NB4 (cell line): ENCODE data around the gene FABP7.
"Not testable (repeated sequence)": the region's sequence is repeated elsewhere in the genome, so short reads cannot be mapped to it uniquely, and the experiment has no call there.

Experiments
- DNase-seq: peaks from one replicate; pipeline ENCODE4 v3.0.0; 2010; ENCODE audit warnings: low read depth
- H3K4me3 ChIP-seq: one replicate; pipeline ENCODE4 v1.5.1; 2011; ENCODE audit warnings: mild to moderate bottlenecking, low read depth, low read length, moderate library complexity
- MYC ChIP-seq: IDR thresholded peaks from 2 replicates; pipeline ENCODE4 v1.6.1; 2011; ENCODE audit warnings: low read depth, low read length
- POLR2A ChIP-seq: IDR thresholded peaks from 2 replicates; pipeline ENCODE4 v1.6.1; 2011; ENCODE audit warnings: mild to moderate bottlenecking; ENCODE audit not compliant: insufficient read length; ENCODE audit errors: extremely low read depth
- TF ChIP-seq, protein P1 (sequence below): IDR thresholded peaks from 2 replicates; pipeline ENCODE4 v1.6.1; 2011; ENCODE audit warnings: low read depth, low read length
- TF ChIP-seq, protein P2 (sequence below): IDR thresholded peaks from one replicate; pipeline ENCODE4 v1.5.1; 2012; ENCODE audit warnings: low read depth, low read length

Gene FABP7

DNA sequence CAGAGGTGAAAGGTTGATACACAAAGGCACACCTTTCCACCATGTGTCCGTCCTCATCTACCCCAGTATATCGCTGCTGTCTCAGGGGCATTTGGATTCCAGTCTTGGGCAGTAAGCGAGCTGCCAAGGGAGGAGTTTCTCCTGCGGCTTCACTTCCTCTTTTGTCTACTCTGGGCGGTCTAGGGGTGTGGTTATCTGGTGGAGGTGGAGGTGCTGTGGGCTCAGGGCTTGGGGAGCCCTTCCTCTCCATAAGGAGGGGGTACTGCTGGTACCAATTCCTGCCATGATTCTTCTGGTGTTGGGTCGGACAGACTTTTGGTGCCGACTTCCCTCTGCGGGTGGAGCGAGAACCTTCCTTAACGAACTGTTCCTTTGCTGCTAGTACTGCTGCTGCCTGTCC lies 31.9 kb upstream of the FABP7 start:
- H3K4me3 ChIP-seq, result no peak overlapping the region
- DNase-seq, result peak; percentile 44
- TF ChIP-seq MYC (no peak), POLR2A (no peak)
- TF ChIP-seq, protein P1, sequence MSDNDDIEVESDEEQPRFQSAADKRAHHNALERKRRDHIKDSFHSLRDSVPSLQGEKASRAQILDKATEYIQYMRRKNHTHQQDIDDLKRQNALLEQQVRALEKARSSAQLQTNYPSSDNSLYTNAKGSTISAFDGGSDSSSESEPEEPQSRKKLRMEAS, result no peak
- TF ChIP-seq, protein P2, sequence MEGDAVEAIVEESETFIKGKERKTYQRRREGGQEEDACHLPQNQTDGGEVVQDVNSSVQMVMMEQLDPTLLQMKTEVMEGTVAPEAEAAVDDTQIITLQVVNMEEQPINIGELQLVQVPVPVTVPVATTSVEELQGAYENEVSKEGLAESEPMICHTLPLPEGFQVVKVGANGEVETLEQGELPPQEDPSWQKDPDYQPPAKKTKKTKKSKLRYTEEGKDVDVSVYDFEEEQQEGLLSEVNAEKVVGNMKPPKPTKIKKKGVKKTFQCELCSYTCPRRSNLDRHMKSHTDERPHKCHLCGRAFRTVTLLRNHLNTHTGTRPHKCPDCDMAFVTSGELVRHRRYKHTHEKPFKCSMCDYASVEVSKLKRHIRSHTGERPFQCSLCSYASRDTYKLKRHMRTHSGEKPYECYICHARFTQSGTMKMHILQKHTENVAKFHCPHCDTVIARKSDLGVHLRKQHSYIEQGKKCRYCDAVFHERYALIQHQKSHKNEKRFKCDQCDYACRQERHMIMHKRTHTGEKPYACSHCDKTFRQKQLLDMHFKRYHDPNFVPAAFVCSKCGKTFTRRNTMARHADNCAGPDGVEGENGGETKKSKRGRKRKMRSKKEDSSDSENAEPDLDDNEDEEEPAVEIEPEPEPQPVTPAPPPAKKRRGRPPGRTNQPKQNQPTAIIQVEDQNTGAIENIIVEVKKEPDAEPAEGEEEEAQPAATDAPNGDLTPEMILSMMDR, result no peak

DNA sequence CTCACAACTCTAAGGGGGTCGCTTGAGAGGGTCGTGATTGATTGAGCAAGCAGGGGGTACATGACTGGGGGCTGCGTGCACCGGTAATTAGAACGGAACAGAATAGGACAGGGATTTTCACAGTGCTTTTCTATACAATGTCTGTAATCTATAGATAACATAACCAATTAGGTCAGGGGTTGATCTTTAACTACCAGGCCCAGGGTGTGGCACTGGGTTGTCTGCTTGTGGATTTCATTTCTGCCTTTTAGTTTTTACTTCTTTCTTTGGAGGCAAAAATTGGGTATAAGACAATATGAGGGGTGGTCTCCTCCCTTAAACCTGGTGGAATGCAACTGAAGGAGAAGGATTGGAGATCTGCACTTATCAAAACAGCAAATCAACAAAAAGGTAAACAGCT lies 30.6 kb upstream of the FABP7 start:
- DNase-seq, H3K4me3 ChIP-seq: not testable (repeated sequence)

DNA sequence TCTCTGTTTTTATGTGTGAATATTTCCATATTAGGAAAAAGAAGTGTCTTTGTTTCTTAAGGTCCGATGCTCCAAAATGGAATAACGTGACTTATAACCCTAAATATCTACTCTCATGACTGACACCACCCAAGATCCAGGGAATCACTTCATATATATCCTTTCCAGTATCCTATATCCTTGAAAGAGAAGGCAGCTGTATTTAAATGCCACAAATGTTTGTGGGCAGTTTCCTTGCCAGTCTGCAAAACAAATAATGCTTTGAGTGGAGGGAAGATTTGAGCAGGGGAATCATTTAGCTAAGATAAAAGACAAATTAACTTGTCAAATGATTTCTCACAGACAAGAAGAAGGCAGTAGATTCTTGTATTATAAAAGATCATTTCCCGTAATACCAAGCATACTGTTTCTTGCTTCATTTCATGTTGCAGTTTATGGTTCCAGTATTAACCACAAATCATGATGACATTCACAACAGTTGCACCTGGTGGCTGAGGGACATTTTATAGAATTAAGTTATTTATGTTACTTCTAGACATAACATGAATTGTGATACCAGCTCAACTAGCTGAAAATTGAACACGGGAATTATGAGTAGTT lies 30.0 kb upstream of the FABP7 start:
- no peak for TF ChIP-seq POLR2A
- H3K4me3 ChIP-seq, result no peak overlapping the region
- no peak for DNase-seq

DNA sequence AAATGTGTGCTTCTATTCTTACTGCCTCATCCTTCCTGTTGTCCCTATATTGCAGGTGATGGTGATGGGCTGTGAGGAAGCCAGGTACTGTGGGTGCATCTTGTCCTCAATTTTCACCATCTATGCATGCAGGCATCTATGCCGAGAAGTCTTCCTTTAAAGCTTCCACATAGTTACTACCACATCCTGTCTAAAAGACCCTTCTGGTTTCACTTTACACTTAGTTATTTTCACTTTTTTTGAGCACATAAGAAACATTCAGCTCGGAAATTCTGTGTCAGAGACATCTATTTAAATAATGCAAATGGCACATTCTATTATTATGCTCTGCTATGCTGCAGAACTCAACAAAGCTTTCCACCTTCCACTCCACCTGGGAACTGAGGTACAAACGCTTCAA lies 28.2 kb upstream of the FABP7 start:
- DNase-seq, result no peak
- no peak overlapping the region for H3K4me3 ChIP-seq
- TF ChIP-seq POLR2A (no peak), MYC (no peak)
- TF ChIP-seq, protein P1, result no peak
- TF ChIP-seq, protein P2, result no peak

DNA sequence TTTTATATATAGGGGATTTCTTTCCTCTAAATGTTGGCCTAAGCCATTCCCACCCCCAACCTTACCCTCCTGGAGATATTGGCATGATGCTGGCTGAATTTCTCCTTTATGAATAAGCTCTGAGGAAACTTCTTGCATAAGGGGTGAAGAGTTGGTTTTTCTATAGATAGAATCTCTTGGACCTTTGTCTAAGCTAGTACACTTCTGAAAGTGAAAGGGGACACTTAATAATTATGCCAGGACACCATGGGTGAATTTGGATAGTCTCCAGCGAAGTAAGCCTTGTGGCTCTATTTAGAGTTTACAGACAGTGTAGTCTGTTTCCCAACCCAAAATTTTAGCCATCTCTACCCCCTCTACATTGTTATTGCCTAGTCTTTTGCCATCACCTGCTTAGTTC lies 27.1 kb upstream of the FABP7 start:
- TF ChIP-seq POLR2A (no peak), MYC (no peak)
- TF ChIP-seq, protein P2, result no peak
- TF ChIP-seq, protein P1, result no peak
- no peak for DNase-seq
- H3K4me3 ChIP-seq, result no peak overlapping the region

DNA sequence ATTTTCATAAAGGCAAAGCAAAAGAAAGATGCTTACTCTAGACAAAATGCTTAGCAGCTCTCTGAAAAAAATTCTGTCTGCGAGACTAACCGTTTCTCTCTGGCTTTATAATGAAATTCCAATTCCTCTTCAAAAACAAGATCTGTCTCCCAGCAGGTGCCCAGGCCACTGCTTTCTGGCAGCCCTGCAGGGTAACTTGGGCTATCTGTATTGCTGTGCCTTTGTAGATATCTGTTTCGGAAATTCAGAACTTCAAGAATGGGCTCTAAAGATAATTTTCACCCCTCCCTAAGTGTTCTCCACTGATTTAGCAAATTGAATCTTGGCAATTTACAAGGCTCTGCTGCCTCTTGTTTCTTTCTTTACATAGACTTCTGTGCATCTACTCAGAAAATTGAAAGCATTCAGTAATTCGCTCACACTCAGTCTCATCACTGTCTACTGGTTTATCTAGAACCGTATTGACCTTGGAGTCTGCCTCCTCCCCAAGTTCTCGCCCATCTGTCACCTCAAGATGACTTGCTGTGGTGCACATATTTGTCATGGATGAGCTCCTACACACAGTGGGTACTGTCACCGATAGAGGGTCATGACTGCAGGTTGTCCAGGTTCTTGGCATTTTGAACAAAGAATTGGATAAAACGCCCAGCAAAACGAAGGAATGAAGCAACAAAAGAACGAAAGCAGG lies 26.4 kb upstream of the FABP7 start:
- H3K4me3 ChIP-seq, result no peak overlapping the region

More for the DNA sequence above, 26.4 kb upstream of the FABP7 start:
- TF ChIP-seq MYC (no peak), POLR2A (no peak)
- TF ChIP-seq, protein P2, result no peak
- TF ChIP-seq, protein P1, result no peak
- DNase-seq, result no peak
